Liver (tissue), 9 donors: Measurements from ENCODE around the gene OSBPL10. TPM values are rescaled to one million over a fixed set of nuclear protein-coding genes. Genes with fewer than 3 reads are reported as not detected.

ENCODE experiments used
- DNase-seq: peaks from one replicate; pipeline ENCODE4 v3.0.0-alpha.2; 2017; ENCODE audit warnings: low spot score
- H3K27ac ChIP-seq, 2 donors: one replicate each; pipeline ENCODE4 v1.7.0; 2013; ENCODE audit warnings: inconsistent platforms in 2 of 2, low read length in 2 of 2, control low read depth in 1 of 2, low read depth in 1 of 2, mild to moderate bottlenecking in 1 of 2
- H3K27me3 ChIP-seq, 4 donors: one replicate each; pipeline versions ENCODE4 v1.6.1 to v1.7.0; 2013; ENCODE audit warnings: low read length in 3 of 4, inconsistent platforms in 1 of 4, mild to moderate bottlenecking in 1 of 4, moderate library complexity in 1 of 4; ENCODE audit not compliant: control insufficient read depth in 4 of 4, insufficient read depth in 4 of 4
- H3K36me3 ChIP-seq, 4 donors: one replicate each; pipeline versions ENCODE4 v1.6.1 to v1.7.0; 2013; ENCODE audit warnings: low read length in 3 of 4, mild to moderate bottlenecking in 3 of 4, low read depth in 1 of 4, moderate library complexity in 1 of 4; ENCODE audit not compliant: control insufficient read depth in 4 of 4, insufficient read depth in 3 of 4
- H3K4me1 ChIP-seq, 4 donors: one replicate each; pipeline versions ENCODE4 v1.6.1 to v1.7.0; 2013; ENCODE audit warnings: low read length in 3 of 4, mild to moderate bottlenecking in 3 of 4, moderate library complexity in 1 of 4; ENCODE audit not compliant: control insufficient read depth in 4 of 4, insufficient read depth in 4 of 4
- H3K4me3 ChIP-seq, 3 donors: one replicate each; pipeline versions ENCODE4 v1.6.1 to v1.7.0; 2013; ENCODE audit warnings: low read length in 3 of 3, control low read depth in 1 of 3, low read depth in 1 of 3, mild to moderate bottlenecking in 1 of 3
- H3K9ac ChIP-seq, 2 donors: one replicate each; pipeline ENCODE4 v1.7.0; 2013; ENCODE audit warnings: low read length in 2 of 2, mild to moderate bottlenecking in 2 of 2, moderate library complexity in 2 of 2, control low read depth in 1 of 2, low read depth in 1 of 2
- H3K9me3 ChIP-seq, 4 donors: one replicate each; pipeline versions ENCODE4 v1.6.1 to v1.7.0; 2013; ENCODE audit warnings: low read length in 3 of 4; ENCODE audit not compliant: control insufficient read depth in 4 of 4
- ATF3 ChIP-seq: IDR thresholded peaks from 2 replicates; pipeline ENCODE4 v1.6.1; 2016; ENCODE audit warnings: antibody characterized with exemption
- CTCF ChIP-seq: fragments of 150-350 bp; IDR thresholded peaks from 2 replicates; pipeline ENCODE4 v1.5.1; 2017; ENCODE audit warnings: improper control_type of control experiment, low read depth, low read length; ENCODE audit not compliant: missing input control
- EGR1 ChIP-seq, 2 donors: IDR thresholded peaks; 2 replicates each; pipeline ENCODE4 v1.6.1; 2016 to 2018; ENCODE audit warnings: antibody characterized with exemption in 2 of 2, low read depth in 2 of 2
- FOXA1 ChIP-seq: IDR thresholded peaks from 2 replicates; pipeline ENCODE4 v1.6.1; 2016; ENCODE audit warnings: antibody characterized with exemption
- FOXA2 ChIP-seq: IDR thresholded peaks from 2 replicates; pipeline ENCODE4 v1.6.1; 2016; ENCODE audit warnings: antibody characterized with exemption
- GABPA ChIP-seq, 2 donors: IDR thresholded peaks in 1 of 2; conservative IDR thresholded peaks in 1 of 2; 2 replicates each; pipeline ENCODE4 v1.6.1; 2016; ENCODE audit warnings: antibody characterized with exemption in 2 of 2, mild to moderate bottlenecking in 1 of 2, moderate library complexity in 1 of 2
- HNF4A ChIP-seq, 2 donors: conservative IDR thresholded peaks; 2 replicates each; pipeline ENCODE4 v1.6.1; 2016; ENCODE audit warnings: antibody characterized with exemption in 2 of 2, mild to moderate bottlenecking in 2 of 2
- HNF4G ChIP-seq: IDR thresholded peaks from 2 replicates; pipeline ENCODE4 v1.6.1; 2016; ENCODE audit warnings: antibody characterized with exemption
- JUND ChIP-seq, 2 donors: IDR thresholded peaks; 2 replicates each; pipeline ENCODE4 v1.6.1; 2016; ENCODE audit warnings: antibody characterized with exemption in 2 of 2
- MAX ChIP-seq: IDR thresholded peaks from 2 replicates; pipeline ENCODE4 v1.6.1; 2016; ENCODE audit warnings: antibody characterized with exemption
- NR2F2 ChIP-seq: IDR thresholded peaks from 2 replicates; pipeline ENCODE4 v1.6.1; 2016; ENCODE audit warnings: antibody characterized with exemption
- RAD21 ChIP-seq, 2 donors: IDR thresholded peaks; 2 replicates each; pipeline ENCODE4 v1.6.1; 2016; ENCODE audit warnings: antibody characterized with exemption in 2 of 2, mild to moderate bottlenecking in 2 of 2
- REST ChIP-seq: IDR thresholded peaks from 2 replicates; pipeline ENCODE4 v1.6.1; 2016; ENCODE audit warnings: antibody characterized with exemption, mild to moderate bottlenecking
- RXRA ChIP-seq, 2 donors: IDR thresholded peaks; 2 replicates each; pipeline ENCODE4 v1.6.1; 2017 to 2018; ENCODE audit warnings: antibody characterized with exemption in 2 of 2, mild to moderate bottlenecking in 1 of 2
- SP1 ChIP-seq: IDR thresholded peaks from 2 replicates; pipeline ENCODE4 v1.6.1; 2018; ENCODE audit warnings: antibody characterized with exemption, mild to moderate bottlenecking
- TAF1 ChIP-seq: conservative IDR thresholded peaks from 2 replicates; pipeline ENCODE4 v1.6.1; 2016; ENCODE audit warnings: antibody characterized with exemption, mild to moderate bottlenecking
- YY1 ChIP-seq: IDR thresholded peaks from 2 replicates; pipeline ENCODE4 v1.6.1; 2016; ENCODE audit warnings: antibody characterized with exemption, mild to moderate bottlenecking
- ZBTB33 ChIP-seq: IDR thresholded peaks from 2 replicates; pipeline ENCODE4 v1.6.1; 2016; ENCODE audit warnings: antibody characterized with exemption
- WGBS: extraction: QIAGEN DNeasy Blood & Tissue Kit; methylation state at CpG from one replicate; pipeline ENCODE4 v1.1.7; 2013; 5-methylcytosine and 5-hydroxymethylcytosine counted together
- polyA plus RNA-seq, 2 donors: library from polyadenylated mRNA; stranded (reverse) in 1 of 2; unstranded in 1 of 2; fragments of 200-250 nt in 1 of 2; fragments of >200 nt in 1 of 2; fragmentation: Nextera tagmentation in 1 of 2; extraction: Ambion mirVana in 1 of 2; gene quantifications; one replicate each; pipeline versions ENCODE4 v1.2.1 to v1.2.3, GENCODE V29; 2013 to 2015
- total RNA-seq, 2 donors: library from RNA; depleted of rRNA; stranded (reverse); fragments of >200 nt; gene quantifications; one replicate each; pipeline ENCODE4 v1.2.3, GENCODE V29; 2014
- donor health status: healthy.
- donor health status: healthy.
- donor health status: healthy.
- donor health status: healthy.
- donor health status: healthy.

Gene OSBPL10
- total and polyA plus RNA-seq, 4 donors, result 0.75 to 4.0 (median 1.7) TPM

- no peak for TF ChIP-seq CTCF
- TF ChIP-seq ATF3, result no peak
- TF ChIP-seq HNF4A (conservative IDR thresholded peaks at IDR 0.05), result no peak
- no peak for TF ChIP-seq ZBTB33
- no peak for TF ChIP-seq SP1
- no peak for TF ChIP-seq EGR1 (IDR thresholded peaks at IDR 0.05; ENCODE audit: low read depth in 2 of 2)
- TF ChIP-seq TAF1, result no peak
- TF ChIP-seq REST, result no peak
- no peak for TF ChIP-seq FOXA2
- TF ChIP-seq YY1, result no peak
- no peak for TF ChIP-seq RXRA (IDR thresholded peaks at IDR 0.05)
- no peak for TF ChIP-seq RAD21 (IDR thresholded peaks at IDR 0.05)
- TF ChIP-seq MAX, result no peak
- TF ChIP-seq FOXA1, result no peak
- no peak for TF ChIP-seq JUND (IDR thresholded peaks at IDR 0.05)
- no peak for TF ChIP-seq NR2F2
- TF ChIP-seq GABPA (IDR thresholded peaks at IDR 0.05 in 1 of 2, conservative IDR thresholded peaks at IDR 0.05 in 1 of 2), result no peak
- TF ChIP-seq HNF4G, result no peak
- H3K4me3 ChIP-seq, result no peak overlapping the region
- H3K27ac ChIP-seq, result no peak overlapping the region
- no peaks in the 10 kb centered on the region for H3K9me3 ChIP-seq
- no peak overlapping the region for H3K9ac ChIP-seq
- no peaks in the 10 kb centered on the region for H3K27me3 ChIP-seq
- DNase-seq, result no peak
- peaks cover 2 to 52% (median 22%) of the 10 kb centered on the region in 4 donors for H3K36me3 ChIP-seq
- no peaks in the 10 kb centered on the region for H3K4me1 ChIP-seq
- 81% methylated on average over 4 of the region's 4 CpGs for WGBS
Measured at GRCh38 chr3:31622636-31623288, 358.3 kb downstream of the OSBPL10 start.
